ENCODE measurements around the gene CUTA.
A peak's percentile ranks its signal among the peaks of the same experiment; 100 is the strongest.

The CUTA gene

GRCh38 chr6:33417903-33418689 lies at the start of gene CUTA:
CUTA (minus strand) TSS chr6:33418107; CDS start chr6:33418000, 107 bp downstream.
- DNase-seq (ENCODE audit: low read depth in 2 of 2, low spot score in 1 of 2): peak; percentile 94 to 98

- no peak for DNase-seq (ENCODE audit: low read depth in 2 of 2, low spot score in 1 of 2)
Observed at GRCh38 chr6:33467091-33467490, 49.2 kb upstream of the CUTA start.

GRCh38 chr6:33466075-33466735 lies 48.3 kb upstream of the CUTA start:
- no peak for DNase-seq (ENCODE audit: low read depth in 2 of 2, low spot score in 1 of 2)

- DNase-seq (ENCODE audit: low read depth in 2 of 2, low spot score in 1 of 2): no peak
Observed at GRCh38 chr6:33459226-33459625, 41.3 kb upstream of the CUTA start.

GRCh38 chr6:33458676-33459075 lies 40.8 kb upstream of the CUTA start:
- no peak for DNase-seq (ENCODE audit: low read depth in 2 of 2, low spot score in 1 of 2)

GRCh38 chr6:33456156-33456555 lies 38.2 kb upstream of the CUTA start:
- no peak for DNase-seq (ENCODE audit: low read depth in 2 of 2, low spot score in 1 of 2)

DNA sequence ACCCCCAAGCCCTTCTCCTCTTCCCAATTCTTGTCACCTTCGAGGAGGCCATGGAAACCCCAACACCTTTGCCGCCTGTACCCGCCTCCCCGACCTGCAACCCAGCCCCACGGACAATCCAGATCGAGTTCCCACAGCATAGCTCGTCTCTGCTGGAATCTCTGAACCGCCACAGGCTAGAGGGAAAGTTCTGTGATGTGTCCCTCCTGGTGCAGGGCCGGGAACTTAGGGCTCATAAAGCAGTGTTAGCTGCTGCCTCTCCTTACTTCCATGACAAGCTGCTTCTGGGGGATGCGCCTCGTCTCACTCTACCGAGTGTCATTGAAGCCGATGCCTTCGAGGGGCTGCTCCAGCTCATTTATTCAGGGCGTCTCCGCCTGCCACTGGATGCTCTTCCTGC lies 37.1 kb upstream of the CUTA start:
- no peak for DNase-seq (ENCODE audit: low read depth in 2 of 2, low spot score in 1 of 2)

DNA sequence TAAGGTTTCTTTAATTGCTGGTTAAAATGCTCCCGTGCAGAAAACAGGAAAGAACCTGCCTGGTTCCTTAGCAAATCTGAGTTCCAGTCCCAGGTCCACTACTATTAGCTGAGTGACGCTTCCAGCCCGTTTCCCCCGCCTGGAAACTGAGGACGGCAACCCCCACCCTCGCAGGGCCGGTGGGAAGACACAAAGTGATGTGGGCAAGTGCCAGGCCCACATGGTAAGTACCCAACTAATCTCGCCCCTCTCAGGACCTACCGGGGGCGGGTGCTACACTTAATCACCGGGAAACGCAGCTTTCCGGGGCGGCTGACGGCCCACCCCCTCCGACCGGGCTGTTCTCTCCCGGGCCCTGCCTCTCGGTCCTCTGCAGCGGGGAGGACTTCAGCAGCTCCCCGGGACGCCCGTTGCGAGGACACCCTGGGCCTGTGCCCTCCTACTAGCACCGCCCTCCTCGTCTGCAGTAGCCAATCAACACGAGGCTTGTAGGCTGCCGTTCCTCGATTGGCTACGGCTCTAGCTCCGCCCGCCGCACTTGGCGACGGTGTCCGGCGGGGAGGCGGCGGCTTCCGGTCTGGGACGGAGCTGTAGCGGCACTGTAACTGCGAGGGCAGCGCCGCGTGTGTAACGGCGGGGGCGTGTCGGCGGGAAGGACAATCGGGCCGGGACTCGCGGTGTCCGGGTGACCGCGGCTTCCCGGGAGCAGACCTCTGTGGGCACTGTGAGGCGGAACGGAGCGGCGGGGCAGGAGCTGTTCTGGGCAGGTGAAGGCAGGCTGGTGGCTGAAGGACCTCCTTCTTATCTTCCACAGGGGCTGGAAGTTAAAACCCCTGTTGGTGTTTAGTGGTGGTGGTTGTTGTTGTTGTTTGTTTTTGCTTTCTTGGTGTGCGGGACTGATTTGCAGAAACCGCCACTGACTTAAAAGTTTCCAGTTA lies 36.4 kb upstream of the CUTA start, which contains the start of gene ZBTB9:
TSS of gene ZBTB9 (plus strand) at position 568 of the 938 bp plus-strand sequence. CDS start 525 bp downstream, outside the sequence.
- peak; percentile 77 to 87 for DNase-seq (ENCODE audit: low read depth in 2 of 2, low spot score in 1 of 2)

GRCh38 chr6:33453393-33454008 lies 35.6 kb upstream of the CUTA start:
- no peak for DNase-seq (ENCODE audit: low read depth in 2 of 2, low spot score in 1 of 2)

DNA sequence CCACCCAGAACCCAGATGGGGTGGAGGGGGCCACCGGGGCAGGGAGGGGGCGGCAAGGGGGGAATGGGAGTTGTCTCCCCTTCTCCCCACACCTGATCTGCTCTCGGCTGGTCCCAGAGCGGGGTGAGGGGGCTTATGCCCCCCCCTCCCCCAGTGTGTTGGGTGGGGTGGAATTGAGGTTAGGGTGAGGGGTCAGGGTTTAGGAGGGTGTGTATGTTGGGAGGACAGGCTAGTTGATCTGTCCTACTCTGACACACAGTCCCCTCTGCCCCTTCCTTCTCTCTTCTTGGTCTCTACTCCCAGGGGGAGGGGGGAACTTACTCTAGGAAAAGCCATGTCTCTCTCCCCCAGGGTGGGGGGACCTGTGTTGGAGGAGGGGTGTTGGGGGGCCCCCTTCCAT lies 34.6 kb upstream of the CUTA start:
- DNase-seq (ENCODE audit: low read depth in 2 of 2, low spot score in 1 of 2): no peak

- DNase-seq (ENCODE audit: low read depth in 2 of 2, low spot score in 1 of 2): no peak
Observed at GRCh38 chr6:33451606-33452005, 33.7 kb upstream of the CUTA start.

GRCh38 chr6:33450434-33450833 lies 32.5 kb upstream of the CUTA start:
- DNase-seq (ENCODE audit: low read depth in 2 of 2, low spot score in 1 of 2): no peak

DNA sequence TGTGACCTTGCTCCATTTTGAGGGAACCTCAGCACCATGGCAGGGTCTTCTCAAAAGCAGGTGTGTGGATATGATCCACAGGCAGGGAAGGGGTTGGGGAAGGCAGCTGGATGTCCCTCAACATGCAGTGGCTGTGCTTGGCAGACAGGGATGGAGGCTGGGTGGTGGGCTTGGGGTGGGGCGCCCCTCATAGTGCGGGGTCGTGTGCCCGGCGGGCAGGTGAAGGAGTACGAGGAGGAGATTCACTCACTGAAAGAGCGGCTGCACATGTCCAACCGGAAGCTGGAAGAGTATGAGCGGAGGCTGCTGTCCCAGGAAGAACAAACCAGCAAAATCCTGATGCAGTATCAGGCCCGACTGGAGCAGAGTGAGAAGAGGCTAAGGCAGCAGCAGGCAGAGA lies 28.4 kb upstream of the CUTA start:
- DNase-seq (ENCODE audit: low read depth in 2 of 2, low spot score in 1 of 2): no peak

- DNase-seq (ENCODE audit: low read depth in 2 of 2, low spot score in 1 of 2): no peak
Observed at GRCh38 chr6:33445119-33445603, 27.3 kb upstream of the CUTA start.

GRCh38 chr6:33443619-33444504 lies 26.0 kb upstream of the CUTA start:
- no peak for DNase-seq (ENCODE audit: low read depth in 2 of 2, low spot score in 1 of 2)

DNA sequence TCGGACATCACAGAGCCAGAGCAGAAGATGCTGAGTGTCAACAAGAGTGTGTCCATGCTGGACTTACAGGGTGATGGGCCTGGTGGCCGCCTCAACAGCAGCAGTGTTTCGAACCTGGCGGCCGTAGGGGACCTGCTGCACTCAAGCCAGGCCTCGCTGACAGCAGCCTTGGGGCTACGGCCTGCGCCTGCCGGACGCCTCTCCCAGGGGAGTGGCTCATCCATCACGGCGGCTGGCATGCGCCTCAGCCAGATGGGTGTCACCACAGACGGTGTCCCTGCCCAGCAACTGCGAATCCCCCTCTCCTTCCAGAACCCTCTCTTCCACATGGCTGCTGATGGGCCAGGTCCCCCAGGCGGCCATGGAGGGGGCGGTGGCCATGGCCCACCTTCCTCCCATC lies 25.1 kb upstream of the CUTA start:
- no peak for DNase-seq (ENCODE audit: low read depth in 2 of 2, low spot score in 1 of 2)

DNA sequence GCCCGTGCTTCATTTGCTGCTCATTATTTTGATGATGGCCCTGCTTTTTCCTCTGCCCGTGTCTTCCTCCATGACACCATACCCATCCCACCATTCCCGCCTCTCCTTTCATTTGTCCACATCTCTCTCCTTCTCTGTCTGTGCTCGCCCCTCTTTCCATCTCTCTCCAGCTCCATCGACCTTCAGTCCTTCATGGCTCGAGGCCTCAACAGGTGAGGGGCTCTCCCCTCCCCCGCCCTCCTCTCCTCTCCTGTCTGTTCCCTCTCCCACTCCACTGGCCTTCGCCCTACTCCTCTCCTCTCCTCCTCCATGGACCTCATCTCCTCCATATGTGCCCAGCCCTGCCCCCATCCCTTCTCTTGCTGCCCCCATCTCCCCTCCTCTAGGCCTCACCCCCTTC lies 24.4 kb upstream of the CUTA start:
- DNase-seq (ENCODE audit: low read depth in 2 of 2, low spot score in 1 of 2): no peak

- no peak for DNase-seq (ENCODE audit: low read depth in 2 of 2, low spot score in 1 of 2)
Observed at GRCh38 chr6:33441457-33441856, 23.6 kb upstream of the CUTA start.

DNA sequence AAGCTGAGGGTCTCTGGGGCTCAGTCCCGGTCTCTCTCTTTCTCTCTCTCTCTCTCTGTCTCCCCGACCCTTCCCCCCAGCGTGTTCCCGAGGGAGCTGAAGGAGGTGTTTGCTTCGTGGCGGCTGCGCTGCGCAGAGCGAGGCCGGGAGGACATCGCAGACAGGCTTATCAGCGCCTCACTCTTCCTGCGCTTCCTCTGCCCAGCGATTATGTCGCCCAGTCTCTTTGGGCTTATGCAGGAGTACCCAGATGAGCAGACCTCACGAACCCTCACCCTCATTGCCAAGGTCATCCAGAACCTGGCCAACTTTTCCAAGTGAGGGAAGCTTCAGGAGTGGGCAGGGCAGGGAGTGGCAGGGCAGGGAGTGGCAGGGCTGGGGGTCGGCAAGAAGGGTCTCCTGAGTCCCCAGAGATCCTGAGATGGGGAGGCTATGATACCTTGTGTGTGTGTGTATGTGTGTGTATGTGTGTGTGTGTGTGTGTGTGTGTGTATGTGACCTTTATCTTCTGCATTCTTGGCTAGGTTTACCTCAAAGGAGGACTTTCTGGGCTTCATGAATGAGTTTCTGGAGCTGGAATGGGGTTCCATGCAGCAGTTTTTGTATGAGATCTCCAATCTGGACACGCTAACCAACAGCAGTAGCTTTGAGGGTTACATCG lies 22.9 kb upstream of the CUTA start:
- DNase-seq (ENCODE audit: low read depth in 2 of 2, low spot score in 1 of 2): no peak
